NCI-H526 (cell line): Measurements from ENCODE around the gene PRDM5.

Experiments
- DNase-seq, 2 experiments: peaks; one replicate each; lab custom pipeline; 2025; lab: John Stamatoyannopoulos, UW

PRDM5 gene

DNA sequence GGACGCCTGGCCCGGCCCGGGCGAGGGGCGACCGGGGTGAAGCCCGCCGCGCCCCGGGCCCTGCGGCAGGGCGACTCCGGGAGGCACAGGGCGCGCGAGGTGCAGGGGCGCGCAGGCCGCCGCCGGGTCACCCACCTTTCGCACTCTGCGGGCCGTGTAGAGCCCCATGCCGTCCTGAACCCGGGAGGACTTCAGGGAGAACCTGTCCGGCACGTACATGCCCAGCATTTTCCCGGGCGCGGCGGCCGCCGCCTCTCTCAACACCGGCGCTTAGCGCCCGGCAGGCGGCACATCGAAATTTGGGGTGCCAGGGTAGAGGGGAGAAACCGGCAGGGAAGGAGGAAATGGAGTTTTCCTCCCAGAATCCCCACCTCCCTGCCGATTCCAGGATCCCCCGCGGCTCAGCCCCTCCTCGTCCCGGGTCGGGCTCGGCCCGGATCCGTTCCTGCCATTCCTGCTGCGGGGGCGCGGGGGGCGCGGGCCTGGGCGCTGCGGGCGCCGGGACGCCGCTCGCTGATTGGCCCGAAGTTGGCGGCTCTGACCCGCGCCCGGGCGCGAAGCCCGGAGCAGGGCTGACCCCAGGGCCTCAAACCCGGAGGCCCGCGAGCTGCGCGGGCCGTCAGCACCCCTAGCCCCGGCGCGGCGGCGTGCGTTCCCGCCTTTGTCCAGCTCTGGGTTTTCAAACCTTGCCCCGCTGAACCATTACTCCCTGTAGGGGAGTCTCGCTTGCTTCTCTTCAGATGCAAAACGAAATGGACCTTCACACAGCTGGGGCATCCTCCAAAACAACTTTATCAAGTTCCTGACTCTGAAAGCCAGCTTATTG lies at the start of gene PRDM5:
Gene PRDM5, minus strand, starts transcription at position 346 of the 826 bp plus-strand sequence. Its CDS starts 118 bp downstream, at position 228.
- peak in 1 of 2 experiments; percentile 8 for DNase-seq

DNA sequence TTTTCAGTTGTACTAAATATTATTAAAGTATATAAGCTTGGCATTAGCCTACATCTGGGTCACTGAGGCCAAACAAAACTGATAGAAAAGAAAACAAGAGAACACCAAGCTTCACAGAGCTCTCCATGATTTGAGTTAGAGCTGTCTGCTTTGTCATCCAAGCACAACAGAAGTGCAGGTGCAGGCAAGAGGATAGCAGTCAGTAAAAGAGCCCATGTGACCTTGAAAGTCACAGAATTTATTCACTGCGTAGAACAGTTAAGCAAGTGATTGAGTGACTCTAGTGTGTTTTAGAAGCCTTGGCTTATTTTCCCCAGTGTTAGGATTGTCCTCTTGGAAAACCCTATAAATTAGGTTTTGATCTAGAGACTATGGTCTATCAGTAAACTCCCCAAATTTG lies 49.4 kb upstream of the PRDM5 start:
- no peak for DNase-seq

DNA sequence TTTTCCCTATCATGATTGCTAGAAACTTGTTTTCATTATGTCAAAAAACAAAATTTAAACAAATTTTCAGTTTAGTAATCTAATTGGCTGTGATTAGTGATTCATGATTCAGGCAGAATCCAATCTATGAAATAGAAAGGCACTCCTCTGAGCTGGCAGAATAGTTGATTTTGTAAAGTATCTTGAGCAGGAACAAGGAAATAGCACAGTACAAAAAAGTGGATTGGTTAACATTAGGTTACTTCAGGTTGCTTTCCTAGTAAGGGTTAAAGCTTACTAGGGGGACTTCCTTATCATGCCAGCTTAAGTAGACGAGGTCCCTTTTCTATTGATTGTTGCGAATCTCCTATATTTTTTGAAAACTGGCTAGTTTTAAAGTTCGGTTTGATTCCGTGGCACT lies 43.4 kb upstream of the PRDM5 start:
- no peak for DNase-seq

DNA sequence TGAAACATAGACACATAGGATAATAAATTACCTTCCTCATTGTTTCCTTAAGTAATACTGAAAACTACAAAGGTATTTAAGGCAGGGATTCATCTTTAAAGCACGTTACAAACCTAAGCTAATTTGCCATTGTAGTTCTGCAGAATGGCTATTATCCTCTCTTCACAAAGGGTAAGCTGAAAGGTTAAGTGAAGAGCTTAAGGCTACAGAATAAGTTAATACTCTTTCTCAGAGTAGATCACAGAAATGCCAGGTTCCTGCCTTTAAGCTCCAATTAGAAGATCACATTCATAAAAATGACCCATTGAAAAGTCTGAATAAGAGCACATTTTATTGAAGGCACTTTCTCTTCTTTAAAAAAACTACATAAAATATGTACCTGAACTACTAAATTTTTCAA lies 42.1 kb upstream of the PRDM5 start:
- no peak for DNase-seq

DNA sequence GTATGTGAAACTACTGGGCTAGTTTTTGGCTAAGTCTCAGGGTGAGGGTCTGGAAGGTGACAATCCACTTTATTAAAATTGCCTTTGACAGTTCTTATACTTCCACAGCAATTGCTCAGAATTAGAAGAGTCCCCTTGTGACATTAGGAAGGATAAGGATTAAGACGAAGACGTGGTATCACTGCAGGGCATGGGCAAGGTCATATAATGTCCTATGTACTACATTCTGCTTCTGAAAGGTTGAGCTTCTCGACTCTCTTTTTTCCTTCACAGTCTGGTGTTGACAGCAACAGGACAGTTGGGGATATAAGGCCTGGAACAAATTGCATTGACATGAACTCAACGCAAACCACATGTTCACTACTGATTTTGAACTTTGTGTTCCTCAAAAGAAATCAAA lies 40.9 kb upstream of the PRDM5 start:
- no peak for DNase-seq

DNA sequence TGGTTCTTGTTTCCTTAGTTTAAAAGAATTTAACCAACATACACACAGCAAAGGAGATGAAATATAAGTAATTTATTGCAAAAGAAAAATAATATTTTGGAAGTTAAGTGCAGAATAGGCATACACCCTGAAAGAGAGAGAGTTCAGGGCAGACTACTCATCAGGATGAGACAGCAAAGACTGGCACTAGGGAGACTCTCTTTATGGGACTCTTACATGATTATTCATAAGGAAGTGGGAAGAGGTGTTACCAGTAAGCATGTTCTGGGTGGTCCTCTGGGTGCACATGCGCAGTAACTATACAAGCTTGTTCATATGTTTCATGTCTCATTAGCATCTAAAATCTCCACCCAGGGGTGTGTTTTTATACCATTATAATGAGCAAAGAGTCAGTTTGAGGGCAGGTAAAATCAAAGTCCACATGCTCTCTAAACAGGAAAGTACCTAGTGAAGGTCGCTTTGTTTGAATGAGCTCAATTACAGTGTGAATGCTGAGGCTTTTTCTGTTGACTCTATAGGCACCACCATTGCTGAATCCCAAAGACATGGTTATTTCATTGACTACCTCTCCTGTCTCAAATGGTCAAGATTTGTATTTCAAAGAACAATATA lies 38.2 kb upstream of the PRDM5 start:
- no peak for DNase-seq

DNA sequence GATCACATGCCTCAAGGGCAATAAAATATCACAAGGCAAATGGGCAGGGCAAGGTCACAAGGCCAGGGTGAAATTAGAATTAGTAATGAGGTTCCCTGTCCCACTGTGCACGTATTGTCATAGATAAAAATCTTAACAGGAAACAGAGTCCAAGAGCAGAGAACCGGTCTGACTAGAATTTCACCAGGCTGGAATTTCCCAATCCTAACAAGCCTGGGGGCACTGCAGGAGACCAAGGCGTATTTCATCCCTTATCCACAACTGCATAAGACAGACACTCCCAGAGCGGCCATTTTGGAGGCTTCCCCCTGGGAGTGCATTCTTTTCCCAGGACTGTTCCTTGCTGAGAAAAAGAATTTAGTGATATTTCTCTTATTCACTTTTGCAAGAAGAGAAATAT lies 25.9 kb upstream of the PRDM5 start:
- DNase-seq: no peak

DNA sequence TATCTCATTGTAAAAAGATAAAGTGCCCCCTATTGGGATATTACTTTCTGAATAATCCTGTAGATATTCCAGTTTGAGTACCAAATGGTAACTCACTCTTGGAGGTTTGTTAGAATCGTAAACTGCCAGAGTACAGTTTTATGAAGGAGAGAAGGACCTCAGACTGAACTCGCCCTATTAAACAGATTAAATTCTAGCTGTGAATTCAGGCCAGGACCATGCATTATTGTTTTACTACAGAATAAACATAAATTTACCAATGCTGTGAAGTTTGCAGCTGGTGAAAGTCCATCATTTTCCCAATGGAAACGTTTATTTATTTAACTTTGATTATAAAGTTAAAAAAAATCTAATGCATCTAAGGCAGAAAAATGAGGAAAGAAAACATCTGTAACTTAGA lies 20.2 kb upstream of the PRDM5 start:
- no peak for DNase-seq

DNA sequence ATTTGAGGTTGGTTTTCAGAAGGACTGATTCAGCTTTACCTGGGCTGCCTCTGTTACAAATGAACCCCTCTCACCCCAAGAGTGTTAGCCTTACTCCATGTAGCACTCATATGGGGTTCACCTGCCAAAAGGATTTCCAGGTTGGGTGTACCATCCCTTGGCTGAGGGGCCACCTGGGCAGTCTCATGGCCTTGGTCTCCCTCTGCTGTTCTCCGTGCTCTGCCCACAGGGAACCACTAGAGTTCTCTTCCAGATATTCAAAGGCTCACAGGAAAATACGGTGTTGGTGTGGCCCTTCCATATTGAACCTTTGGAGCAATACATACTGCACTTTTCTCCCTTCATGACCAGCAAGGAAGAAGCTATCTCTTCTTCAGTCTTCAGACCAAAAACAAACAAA lies 18.0 kb upstream of the PRDM5 start:
- DNase-seq: no peak

DNA sequence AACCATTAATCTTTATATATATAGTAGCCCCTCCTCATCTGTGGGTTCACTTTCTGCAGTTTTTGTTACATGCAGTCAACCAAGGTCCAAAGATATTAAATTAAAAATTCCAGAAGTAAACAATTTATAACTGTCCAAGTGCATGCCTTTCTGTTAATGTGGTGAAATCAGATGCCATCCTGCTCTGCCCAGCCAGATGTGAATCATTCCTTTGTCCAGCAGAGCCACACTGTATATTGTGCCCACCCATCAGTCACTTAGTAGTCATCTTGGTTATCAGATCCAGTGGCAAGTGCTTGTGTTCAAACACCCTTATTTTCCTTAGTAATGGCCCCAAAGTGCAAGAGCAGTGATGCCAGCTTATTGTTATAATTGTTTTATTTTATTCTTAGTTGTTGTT lies 17.2 kb upstream of the PRDM5 start:
- DNase-seq: no peak

DNA sequence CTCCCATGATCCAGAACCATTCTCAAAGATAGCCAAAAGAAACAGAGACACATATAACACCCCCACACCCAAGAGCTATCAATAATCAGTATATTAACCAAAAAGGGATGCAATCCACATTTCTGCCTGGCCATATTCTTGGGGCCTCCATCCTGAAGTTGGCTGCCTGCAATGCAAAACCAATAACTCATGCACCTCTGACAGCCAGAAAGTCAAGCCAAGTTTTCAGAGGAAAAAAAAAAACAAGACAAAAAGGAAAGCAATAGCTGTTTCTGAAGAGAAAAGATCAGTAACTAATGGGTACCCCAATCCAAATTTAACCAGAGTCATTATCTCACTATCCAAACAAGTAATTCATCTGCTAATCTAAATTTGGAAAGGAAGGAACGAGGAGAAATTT lies 7.3 kb upstream of the PRDM5 start:
- no peak for DNase-seq

DNA sequence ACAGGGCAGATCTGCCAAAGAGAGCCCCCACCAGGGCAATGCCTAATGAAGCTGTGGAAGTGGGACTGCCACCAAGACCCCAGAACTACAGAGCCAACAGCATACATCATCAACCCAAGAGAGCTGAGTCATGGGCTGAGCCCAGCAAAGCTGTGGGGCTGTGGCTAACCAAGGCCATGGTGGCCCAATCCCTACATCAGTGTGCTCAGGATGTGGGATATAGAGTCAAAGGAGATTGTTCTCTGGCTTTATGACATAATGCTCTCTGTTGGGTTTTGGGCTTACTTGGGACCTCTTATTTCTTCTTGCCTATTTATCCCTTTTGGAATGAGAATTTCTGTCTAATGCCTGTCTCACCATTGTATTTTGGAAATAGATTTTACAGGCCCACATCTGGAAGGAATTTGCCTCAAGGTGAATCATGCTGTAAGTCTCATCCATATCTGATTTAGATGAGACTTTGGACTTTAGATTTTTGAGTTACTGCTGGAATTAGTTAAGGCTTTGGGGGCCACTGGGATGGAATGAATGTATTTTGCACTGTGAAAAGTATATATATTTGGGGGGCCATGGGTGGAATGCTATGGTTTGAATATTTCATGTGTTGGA lies 5.4 kb upstream of the PRDM5 start:
- DNase-seq: no peak

DNA sequence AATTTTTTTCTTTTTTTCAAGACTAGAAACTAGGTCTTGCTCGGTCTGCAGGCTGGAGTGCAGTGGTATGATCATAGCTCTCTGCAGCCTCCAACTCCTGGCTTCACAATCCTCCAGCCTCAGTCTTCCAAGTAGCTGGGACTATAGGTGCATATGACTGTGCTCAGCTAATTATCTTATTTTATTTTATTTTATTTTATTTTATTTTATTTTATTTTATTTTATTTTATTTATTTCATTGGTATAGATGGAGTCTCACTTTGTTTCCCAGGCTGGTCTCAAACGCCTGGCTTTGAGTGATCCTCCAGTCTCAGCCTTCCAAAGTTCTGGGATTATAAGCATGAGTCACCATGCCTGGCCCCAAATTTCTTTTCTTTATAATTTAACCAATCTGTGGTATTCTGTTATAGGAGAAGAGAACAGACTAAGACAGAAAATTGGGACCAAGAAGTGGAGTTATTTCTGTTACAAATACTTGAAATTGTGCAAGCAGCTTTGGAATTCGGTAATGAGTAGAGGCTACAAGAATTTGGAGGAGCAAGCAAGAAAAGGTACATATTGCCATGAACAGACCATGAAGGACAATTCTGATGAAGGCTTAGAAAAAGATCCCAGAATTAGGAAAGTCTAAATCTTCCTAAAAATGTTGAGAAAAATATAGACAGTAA lies 4.0 kb upstream of the PRDM5 start:
- no peak for DNase-seq

DNA sequence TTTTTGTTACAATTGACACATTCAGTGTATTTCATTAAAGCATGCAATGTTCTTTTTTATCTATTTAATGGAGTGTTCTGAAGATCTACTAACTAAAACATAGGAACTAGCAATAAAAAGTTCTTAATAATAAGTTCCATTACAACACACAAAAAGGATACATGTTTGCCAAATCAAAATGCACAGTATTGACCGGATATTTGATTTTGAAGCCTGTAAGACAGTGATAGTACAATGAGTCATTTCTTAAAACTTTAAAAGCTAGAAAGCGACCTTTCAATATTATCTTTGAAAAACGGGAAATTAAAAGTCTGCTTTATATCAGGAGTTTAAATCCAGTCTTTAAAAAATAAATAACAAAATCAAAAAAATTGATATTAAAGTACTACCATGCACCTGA lies 2.4 kb upstream of the PRDM5 start:
- DNase-seq: no peak

DNA sequence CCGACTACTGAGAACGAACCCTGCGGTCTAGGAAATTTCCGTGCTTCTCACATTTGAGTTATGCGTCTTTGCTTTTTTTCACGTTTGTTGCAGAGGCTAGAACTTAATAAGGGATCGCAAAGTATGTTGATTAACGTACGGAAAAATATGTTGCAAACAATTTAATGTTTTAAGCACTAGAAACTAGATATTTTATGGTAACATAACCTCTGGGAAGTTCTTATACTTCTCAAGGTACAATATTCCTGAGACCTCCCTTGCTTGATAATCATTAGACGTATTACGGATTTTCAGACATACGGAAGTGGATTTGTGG lies 639 bp upstream of the PRDM5 start:
- no peak for DNase-seq

DNA sequence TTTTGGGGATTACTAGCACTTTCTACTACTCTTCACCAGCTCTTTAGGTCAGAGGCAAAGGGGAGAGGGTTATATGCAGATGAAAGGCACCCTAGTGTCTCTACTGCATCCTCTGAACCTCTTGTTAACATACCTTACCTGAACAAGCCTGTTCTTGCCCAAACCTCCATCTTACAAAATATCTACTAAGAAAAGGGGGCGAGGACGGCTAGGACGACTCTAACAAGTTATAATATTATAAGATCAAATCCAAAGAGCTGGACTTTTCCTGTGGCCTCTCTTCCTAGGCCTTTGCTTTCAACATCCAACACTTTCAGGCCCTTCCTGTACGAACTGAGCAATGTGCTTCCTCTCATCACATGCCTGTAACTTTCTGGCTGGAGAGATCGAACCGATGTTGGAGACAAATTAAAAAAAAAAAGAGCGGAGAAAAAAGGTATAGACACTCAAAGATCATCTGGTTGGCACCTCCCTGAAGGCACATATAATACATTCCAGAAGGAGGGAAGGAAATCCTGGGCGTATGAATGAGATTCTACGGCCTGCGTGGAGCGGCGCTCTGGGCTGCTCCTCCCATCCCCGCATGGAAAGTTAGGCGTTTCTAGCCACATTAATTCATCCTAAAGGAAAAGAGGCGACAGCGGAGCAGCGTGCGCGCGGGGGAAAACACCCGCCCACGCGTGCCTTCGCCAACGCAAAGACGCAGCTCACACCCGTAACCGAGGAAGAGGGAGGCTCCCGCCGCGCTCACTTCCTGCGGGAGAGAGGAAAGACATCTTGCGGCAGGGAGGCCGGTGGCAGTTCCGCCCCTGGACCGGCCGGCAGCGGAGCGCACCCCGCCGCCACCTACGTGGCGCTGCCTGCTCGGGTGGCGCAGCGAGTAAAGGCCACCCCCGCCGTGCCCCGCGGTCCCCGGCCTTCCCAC lies 808 bp downstream of the PRDM5 start:
- peak in 1 of 2 experiments; percentile 8 for DNase-seq

DNA sequence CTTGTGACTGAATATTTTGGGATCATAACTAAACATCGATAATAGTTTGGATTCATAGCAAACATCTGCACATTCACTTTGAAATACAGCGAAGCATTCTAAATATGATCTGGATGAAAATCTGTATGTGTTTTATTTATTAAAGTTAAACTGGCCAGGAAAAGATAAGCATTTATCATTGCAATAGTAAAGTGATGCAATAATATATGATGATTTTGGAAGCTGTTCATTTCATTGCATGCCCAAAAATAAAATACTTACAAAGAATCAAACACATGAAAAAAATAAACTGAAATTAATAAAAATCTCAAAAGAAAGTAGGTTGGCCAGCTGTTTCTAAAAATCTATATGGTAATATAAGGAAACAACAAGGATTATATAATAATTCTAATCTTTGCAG lies 1.9 kb downstream of the PRDM5 start:
- no peak for DNase-seq

DNA sequence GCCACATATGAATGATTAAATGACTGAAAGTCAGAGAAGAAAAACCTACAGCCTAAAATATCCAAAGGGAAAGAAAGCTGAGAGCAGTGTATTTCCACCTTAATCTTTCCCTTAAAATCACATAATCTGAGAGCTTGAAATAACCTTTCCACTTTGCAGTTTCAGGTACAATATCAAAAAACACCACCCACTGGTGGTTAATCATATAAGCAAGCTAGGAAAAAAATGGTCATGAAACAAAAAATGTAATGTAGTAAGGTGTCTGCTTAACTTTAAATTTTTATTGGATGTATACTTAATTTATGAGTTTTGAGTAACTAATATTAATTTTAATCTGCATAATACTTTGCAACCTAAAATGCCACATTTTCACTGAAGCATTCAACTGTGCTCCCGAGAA lies 3.2 kb downstream of the PRDM5 start:
- DNase-seq: no peak

DNA sequence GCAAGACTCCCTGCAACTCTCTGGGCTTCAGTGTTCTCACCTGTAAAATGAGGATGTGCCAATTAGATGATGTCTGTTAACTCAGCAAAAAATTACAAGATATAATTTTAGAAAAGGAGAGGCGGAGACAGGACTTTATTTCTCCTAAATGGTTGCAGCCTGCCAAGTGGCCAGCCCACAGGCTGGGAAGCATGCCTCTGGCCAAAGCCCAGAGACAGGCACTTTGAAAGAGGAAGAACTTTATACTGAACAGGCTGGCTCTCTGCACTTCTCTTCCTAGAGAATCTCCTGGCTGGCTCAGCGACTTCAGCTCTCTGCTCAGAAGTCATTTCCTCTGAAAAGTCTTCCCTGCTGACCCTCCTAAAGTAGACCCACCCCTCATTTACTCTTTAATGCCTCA lies 3.7 kb downstream of the PRDM5 start:
- DNase-seq: no peak

DNA sequence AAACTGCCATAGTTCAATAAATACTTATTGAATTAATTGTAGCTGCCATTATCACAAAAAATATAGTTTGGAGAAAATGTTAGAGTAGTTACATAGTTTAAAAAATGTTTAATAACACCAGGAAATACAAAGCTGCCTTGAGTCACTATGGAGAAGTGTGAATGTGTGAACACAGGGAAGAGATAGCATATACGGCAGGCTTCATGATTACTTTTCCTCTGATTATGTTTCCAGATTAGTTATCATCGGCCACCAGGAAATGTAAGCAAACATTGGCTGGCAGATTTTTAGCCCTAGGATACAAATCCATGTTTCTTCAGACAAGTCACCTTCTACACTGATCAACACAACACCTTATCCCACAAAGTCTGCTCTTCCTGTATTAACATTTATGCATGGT lies 4.4 kb downstream of the PRDM5 start:
- no peak for DNase-seq

DNA sequence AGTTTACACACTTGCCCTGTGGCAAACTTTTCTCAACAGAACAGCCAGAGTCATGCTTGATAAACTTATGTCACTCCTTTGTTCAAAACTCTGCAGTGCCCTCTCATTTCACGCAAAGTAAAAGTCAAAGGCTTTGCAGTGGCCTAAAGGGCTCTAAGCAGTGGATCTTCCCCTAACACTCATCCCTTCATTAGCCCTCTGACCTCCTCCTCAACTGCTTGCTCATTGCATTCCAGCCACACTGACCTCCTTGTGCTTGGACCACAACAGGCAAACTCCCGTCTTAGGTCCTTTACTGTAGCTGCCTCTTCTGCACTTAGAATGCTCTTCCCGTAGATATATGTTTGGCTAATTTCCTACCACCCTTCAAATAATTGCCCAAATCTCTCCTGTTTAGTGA lies 5.6 kb downstream of the PRDM5 start:
- DNase-seq: no peak

DNA sequence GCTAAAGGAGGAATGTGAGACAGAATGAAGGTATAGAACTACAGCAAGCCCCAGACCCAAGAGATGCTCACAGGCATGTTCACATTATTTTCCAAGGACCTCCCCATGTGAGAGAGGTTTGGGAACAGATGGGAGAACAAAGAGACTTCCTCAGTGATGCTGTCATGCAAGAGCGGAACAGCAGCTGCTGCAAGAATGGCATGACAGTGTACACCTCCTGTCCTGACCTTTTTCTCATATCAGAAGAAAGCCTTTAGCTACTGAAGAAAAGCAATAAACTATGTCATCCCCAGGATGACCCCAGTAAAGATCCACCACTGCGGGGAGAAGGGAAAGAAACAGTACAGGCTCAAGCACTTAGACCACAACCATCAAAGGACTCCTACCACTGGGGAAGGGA lies 7.2 kb downstream of the PRDM5 start:
- no peak for DNase-seq
